T-helper 22 cell (primary cell): ENCODE results near the gene CNTNAP2.

Experiments
- DNase-seq: peaks from one replicate; pipeline ENCODE4 v3.0.0-alpha.2; 2020; ENCODE audit warnings: low read depth

Gene CNTNAP2

GRCh38 chr7:146296028-146296427 is 179.4 kb downstream of the CNTNAP2 start:
- no peak for DNase-seq

GRCh38 chr7:146314962-146315361 is 198.4 kb downstream of the CNTNAP2 start:
- no peak for DNase-seq

GRCh38 chr7:146319629-146320028 is 203.0 kb downstream of the CNTNAP2 start:
- no peak for DNase-seq

- DNase-seq, result no peak
Observed at GRCh38 chr7:146321301-146321700, 204.7 kb downstream of the CNTNAP2 start.

- no peak for DNase-seq
Observed at GRCh38 chr7:146331369-146331768, 214.8 kb downstream of the CNTNAP2 start.

GRCh38 chr7:146345251-146345650 is 228.7 kb downstream of the CNTNAP2 start:
- DNase-seq, result no peak

- DNase-seq, result no peak
Observed at GRCh38 chr7:146346096-146346495, 229.5 kb downstream of the CNTNAP2 start.

GRCh38 chr7:146355216-146355615 is 238.6 kb downstream of the CNTNAP2 start:
- no peak for DNase-seq

GRCh38 chr7:146359176-146359575 is 242.6 kb downstream of the CNTNAP2 start:
- DNase-seq, result no peak

- DNase-seq, result no peak
Observed at GRCh38 chr7:146366938-146367337, 250.3 kb downstream of the CNTNAP2 start.

GRCh38 chr7:146370171-146370570 is 253.6 kb downstream of the CNTNAP2 start:
- no peak for DNase-seq

GRCh38 chr7:146375170-146375569 is 258.6 kb downstream of the CNTNAP2 start:
- DNase-seq, result no peak

GRCh38 chr7:146378196-146378595 is 261.6 kb downstream of the CNTNAP2 start:
- no peak for DNase-seq

GRCh38 chr7:146387140-146387539 is 270.5 kb downstream of the CNTNAP2 start:
- no peak for DNase-seq

GRCh38 chr7:146388928-146389327 is 272.3 kb downstream of the CNTNAP2 start:
- DNase-seq, result no peak

- no peak for DNase-seq
Observed at GRCh38 chr7:146393346-146393745, 276.7 kb downstream of the CNTNAP2 start.

- no peak for DNase-seq
Observed at GRCh38 chr7:146397141-146397540, 280.5 kb downstream of the CNTNAP2 start.

- no peak for DNase-seq
Observed at GRCh38 chr7:146401939-146402338, 285.3 kb downstream of the CNTNAP2 start.

GRCh38 chr7:146405737-146406136 is 289.1 kb downstream of the CNTNAP2 start:
- no peak for DNase-seq

- no peak for DNase-seq
Observed at GRCh38 chr7:146411975-146412374, 295.4 kb downstream of the CNTNAP2 start.

GRCh38 chr7:146412781-146413180 is 296.2 kb downstream of the CNTNAP2 start:
- DNase-seq, result no peak

GRCh38 chr7:146414373-146414772 is 297.8 kb downstream of the CNTNAP2 start:
- DNase-seq, result no peak

GRCh38 chr7:146414937-146415336 is 298.3 kb downstream of the CNTNAP2 start:
- DNase-seq, result no peak

GRCh38 chr7:146417176-146417575 is 300.6 kb downstream of the CNTNAP2 start:
- no peak for DNase-seq

GRCh38 chr7:146423446-146423845 is 306.8 kb downstream of the CNTNAP2 start:
- DNase-seq, result no peak
